Measurements from ENCODE around the gene PDIA3.

Gene PDIA3

GRCh38 chr15:43795197-43795596 lies 49.0 kb downstream of the PDIA3 start:
- peaks cover 25 to 47% (median 36%) of the 10 kb centered on the region in 3 donors for H3K36me3 ChIP-seq
- peak overlapping the region; percentile 99 to 100 for H3K27ac ChIP-seq
- H3K4me3 ChIP-seq = no peak overlapping the region
- no peak for DNase-seq
- H3K4me1 ChIP-seq = peaks cover 0 to 68% (median 50%) of the 10 kb centered on the region in 4 donors
- TF ChIP-seq CTCF (IDR thresholded peaks at IDR 0.05) = no peak
- H3K27me3 ChIP-seq = no peaks in the 10 kb centered on the region
- intact Hi-C loops (cut with DNase I; ENCODE audit: low total_unique reads) = no loop called here
- no peaks in the 10 kb centered on the region for H3K9me3 ChIP-seq

- Histone ChIP-seq H3K27ac (no peak overlapping the region), H3K4me3 (no peak overlapping the region), H3K27me3 (no peaks in the 10 kb centered on the region), H3K9me3 (no peaks in the 10 kb centered on the region), H3K4me1 (peaks cover 0 to 70% (median 51%) of the 10 kb centered on the region in 4 donors), H3K36me3 (peaks cover 25 to 47% (median 36%) of the 10 kb centered on the region in 3 donors)
- intact Hi-C loops (cut with DNase I; ENCODE audit: low total_unique reads) = no loop called here
- no peak for TF ChIP-seq CTCF (IDR thresholded peaks at IDR 0.05)
- DNase-seq = no peak
Measured at GRCh38 chr15:43795997-43796396, 49.8 kb downstream of the PDIA3 start.

GRCh38 chr15:43796566-43796965 lies 50.3 kb downstream of the PDIA3 start:
- H3K4me3 ChIP-seq = no peak overlapping the region
- intact Hi-C loops (cut with DNase I; ENCODE audit: low total_unique reads) = no loop called here
- no peaks in the 10 kb centered on the region for H3K9me3 ChIP-seq
- peaks cover 25 to 47% (median 36%) of the 10 kb centered on the region in 3 donors for H3K36me3 ChIP-seq
- H3K4me1 ChIP-seq = peaks cover 0 to 76% (median 57%) of the 10 kb centered on the region in 4 donors
- no peaks in the 10 kb centered on the region for H3K27me3 ChIP-seq
- no peak for DNase-seq
- TF ChIP-seq CTCF (IDR thresholded peaks at IDR 0.05) = no peak
- H3K27ac ChIP-seq = no peak overlapping the region

- intact Hi-C loops (cut with DNase I; ENCODE audit: low total_unique reads) = no loop called here
- peaks cover 35 to 65% (median 52%) of the 10 kb centered on the region in 3 donors for H3K36me3 ChIP-seq
- no peaks in the 10 kb centered on the region for H3K27me3 ChIP-seq
- DNase-seq = no peak
- H3K4me1 ChIP-seq = peaks cover 0 to 61% (median 44%) of the 10 kb centered on the region in 4 donors
- peak overlapping the region; percentile 79 to 90 for H3K27ac ChIP-seq
- H3K9me3 ChIP-seq = no peaks in the 10 kb centered on the region
- H3K4me3 ChIP-seq = no peak overlapping the region
- TF ChIP-seq CTCF (IDR thresholded peaks at IDR 0.05) = no peak
Measured at GRCh38 chr15:43799209-43799944, 53.1 kb downstream of the PDIA3 start.

GRCh38 chr15:43799945-43800285 lies 53.7 kb downstream of the PDIA3 start, which contains the start of gene SERINC4:
TSS of gene SERINC4 (minus strand) at chr15:43800220. CDS start at chr15:43799986, 234 bp downstream.
- H3K36me3 ChIP-seq = peaks cover 35 to 65% (median 55%) of the 10 kb centered on the region in 3 donors
- H3K27me3 ChIP-seq = no peaks in the 10 kb centered on the region
- no peaks in the 10 kb centered on the region for H3K9me3 ChIP-seq
- DNase-seq = peak in 1 of 2 donors; percentile 69
- peak within 1 kb of the TSS; percentile 67 to 79 for H3K4me3 ChIP-seq
- peak within 1 kb of the TSS; percentile 79 to 90 for H3K27ac ChIP-seq
- no peak for TF ChIP-seq CTCF (IDR thresholded peaks at IDR 0.05)
- H3K4me1 ChIP-seq = peaks cover 0 to 56% (median 39%) of the 10 kb centered on the region in 4 donors
- intact Hi-C loops (cut with DNase I; ENCODE audit: low total_unique reads) = loop anchor here (2.0 kb wide), 1 partner anchor 25 kb away; the partner anchor contains the start of gene MFAP1
